Hematopoietic multipotent progenitor cell treated with erythropoietin and hydrocortisone succinate and interleukin-3 and kit ligand, for 15 days (in vitro differentiated cells): ENCODE measurements around the gene ANGPT4.

Experiments used
- DNase-seq: peaks from one replicate; pipeline ENCODE4 v3.0.0-alpha.2; 2015; ENCODE audit warnings: low spot score

Gene ANGPT4, protein sequence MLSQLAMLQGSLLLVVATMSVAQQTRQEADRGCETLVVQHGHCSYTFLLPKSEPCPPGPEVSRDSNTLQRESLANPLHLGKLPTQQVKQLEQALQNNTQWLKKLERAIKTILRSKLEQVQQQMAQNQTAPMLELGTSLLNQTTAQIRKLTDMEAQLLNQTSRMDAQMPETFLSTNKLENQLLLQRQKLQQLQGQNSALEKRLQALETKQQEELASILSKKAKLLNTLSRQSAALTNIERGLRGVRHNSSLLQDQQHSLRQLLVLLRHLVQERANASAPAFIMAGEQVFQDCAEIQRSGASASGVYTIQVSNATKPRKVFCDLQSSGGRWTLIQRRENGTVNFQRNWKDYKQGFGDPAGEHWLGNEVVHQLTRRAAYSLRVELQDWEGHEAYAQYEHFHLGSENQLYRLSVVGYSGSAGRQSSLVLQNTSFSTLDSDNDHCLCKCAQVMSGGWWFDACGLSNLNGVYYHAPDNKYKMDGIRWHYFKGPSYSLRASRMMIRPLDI

DNA sequence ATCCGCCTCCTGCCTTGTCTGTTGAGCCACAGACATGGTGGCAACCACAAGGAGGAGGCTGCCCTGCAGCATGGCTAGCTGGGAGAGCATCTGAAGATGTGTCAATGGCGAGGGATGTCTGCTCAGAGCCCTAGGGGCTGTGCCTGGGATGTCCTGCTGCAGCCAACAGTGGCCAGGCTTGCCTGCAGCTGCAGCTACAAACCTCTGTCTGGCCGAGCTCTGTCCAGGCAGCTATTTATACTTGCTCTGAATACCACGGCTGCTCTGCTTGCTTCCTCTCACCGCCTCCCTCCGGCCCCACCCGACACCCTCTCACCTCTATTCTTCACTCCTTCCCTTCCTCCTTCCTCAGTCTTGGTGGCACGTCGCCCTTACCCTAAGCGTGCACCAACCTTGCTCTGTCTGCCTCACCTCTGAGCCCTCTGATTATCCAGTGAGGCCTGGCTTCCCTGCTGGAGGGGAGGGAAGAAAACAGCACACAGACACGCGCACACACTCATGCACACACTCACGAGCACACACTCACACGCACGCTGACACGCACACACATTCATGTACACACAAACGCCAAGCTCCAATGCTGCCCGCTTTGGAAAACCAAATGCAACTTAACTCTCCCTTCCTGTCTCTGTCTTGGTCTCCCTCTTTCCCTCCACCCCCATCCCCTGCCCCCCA, at the start of gene ANGPT4:
TSS of gene ANGPT4 (minus strand) at position 210 of the 675 bp plus-strand sequence. CDS start at position 90, 120 bp downstream.
- DNase-seq, result no peak

DNA sequence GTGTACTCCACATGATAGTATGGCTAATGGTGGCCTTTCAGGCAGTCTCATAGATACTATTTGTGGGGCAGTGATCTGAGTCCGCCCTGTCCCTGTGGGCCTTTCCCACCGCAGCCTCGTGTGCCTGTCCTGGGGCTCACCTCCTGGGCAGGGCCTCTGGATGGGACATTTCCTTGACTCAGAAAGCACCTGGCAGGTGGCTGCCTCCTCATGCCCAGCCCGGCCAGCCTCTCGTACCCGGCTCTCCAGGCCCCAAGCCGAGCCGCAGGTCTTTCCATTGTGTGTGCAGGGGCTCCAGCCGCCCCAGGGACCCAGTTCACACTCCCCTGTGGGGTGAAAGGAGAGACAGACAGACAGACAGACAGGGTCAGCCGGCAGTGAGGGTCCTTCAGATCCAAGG, 47.7 kb upstream of the ANGPT4 start:
- DNase-seq, result no peak

DNA sequence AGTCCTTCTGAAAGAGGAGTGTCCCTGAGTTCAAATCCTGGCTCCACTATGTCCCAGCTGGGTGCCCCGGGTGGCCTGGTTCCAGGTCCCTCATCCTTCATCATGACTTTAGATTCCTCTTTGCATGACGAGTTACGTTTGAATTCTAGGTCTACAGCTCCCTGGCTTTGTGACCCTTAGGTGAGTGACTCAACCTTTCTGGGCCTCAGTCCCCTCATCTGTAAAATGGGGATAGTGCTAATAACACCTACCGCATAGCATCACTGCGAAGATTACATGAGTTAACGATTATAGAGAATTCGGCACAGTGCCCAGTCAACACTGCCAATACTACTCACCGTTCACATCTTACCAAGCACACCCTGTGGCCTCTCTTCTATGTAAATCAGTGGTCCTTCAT, 46.5 kb upstream of the ANGPT4 start:
- no peak for DNase-seq

DNA sequence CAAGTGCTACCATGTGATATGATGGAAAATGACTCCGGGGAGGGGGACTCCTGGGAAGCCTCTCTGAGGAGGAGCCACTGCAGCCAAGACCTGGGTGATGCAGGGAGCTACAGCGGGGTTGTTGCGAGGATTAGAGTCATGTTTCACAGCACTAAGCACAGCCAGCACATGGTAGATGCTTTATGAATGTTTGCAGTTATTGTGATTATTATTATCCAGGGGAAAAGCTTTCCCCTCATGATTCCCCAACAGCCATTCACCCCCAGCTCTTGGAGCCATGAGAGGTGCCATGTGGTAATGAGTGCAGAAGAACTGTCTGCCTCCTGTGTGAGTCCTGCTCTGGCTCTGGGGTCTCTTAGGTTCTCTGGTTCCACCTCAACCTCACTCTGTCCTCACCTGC, 46.1 kb upstream of the ANGPT4 start:
- no peak for DNase-seq

DNA sequence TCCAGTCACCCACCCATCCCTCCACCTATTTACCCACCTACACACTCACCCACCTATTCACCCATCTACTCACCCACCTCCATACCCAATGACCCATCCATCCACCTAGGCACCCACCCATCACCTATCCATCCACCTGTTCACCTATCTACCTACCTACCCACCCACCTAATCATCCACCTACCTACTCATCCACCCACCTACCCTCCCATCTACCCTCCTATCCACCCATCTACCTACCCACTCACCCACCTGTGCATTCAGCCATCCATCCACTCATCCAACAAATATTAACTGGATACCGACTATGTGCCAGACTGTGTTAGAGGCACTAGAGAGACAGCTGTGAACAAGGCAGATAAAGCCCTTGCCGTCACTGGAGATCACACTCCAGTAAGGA, 45.6 kb upstream of the ANGPT4 start:
- DNase-seq, result no peak

DNA sequence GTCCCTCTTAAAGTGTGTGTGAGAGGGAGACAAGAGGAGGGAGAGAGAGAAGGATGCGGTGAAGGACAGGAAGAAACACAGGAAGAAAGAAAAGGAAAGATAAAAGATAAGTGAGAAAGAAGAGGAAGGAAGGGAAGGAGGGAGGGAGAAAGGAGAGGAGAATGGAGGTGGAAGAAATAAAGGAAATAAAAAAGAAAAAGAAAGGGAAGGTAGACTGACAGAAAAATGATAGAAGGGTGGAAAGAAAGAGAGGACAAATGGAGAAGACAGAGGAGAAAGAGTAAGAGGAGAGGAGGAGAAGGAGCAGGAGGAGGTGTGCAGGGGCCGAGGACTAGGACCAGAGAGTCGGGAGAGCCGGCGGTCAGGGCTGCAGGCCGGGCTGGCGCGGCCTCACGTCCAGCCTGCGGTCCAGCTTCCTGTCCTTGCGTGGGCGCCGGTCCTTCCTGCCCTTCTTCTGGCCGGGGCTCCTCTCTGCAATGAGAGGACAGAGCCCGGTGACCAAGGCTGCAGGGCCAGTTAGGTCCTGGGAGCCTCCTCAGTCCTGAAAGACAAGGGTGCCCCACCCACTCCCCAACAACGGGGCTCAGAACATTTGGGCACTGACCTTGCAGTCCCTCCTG, 44.0 kb upstream of the ANGPT4 start:
- DNase-seq, result no peak

DNA sequence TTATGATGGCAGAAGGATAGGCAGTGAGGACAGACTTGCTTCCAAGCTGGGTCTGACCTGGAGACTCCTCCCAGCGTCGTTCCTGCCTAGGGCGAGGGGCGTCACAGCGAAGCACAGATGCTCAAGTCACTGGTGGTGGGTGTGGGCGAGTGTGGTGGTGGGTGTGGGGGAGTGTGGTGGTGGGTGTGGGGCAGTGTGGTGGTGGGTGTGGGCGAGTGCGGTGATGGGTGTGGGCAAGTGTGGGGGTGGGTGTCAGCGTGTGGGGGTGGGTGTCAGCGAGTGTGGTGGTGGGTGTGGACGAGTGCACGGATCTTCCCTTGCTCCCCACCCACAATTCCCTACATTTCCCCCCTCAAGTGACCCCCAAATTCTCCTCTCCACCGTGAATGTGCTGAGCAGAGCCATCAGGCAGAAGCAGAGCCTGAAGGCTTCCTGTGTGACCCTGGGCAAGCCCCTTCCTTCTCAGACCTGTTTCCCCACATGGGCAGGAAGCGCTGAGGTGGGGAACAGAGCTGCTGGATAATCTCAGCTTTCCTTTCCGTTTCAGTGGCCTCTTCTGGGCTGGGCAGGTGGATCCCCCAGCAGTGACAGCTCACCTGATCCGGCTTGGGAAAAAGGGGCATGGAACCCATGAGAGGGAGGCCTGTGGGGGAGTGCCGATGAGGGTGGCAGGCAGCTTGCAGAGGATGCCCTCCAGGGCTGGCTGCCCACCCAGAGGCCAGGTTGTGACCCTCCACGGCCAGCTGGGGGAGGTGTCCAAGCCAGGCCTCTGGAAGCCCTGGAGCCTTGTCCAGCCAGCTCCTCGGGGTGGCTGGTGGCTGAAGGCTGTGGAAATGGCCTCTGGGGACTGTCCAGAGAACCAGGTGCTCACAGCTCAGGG, 43.0 kb upstream of the ANGPT4 start:
- DNase-seq, result no peak

DNA sequence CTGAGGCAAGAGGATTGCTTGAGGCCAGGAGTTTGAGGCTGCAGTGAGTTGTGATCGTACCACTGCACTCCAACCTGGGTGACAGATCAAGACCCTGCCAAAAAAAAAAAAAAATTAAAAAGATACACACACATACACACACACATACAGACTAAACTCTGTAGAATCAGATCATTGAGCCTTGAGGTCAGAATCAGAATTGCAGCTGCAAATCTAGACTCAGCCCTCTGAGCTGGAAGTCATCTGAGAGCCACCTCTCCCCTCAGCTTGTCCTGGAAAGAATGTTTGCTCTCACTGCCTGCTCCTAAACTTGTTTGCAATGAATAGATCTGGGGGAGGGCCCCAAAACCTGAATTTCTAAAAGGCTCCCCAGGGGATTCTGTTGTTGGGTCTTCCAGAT, 41.4 kb upstream of the ANGPT4 start:
- no peak for DNase-seq

DNA sequence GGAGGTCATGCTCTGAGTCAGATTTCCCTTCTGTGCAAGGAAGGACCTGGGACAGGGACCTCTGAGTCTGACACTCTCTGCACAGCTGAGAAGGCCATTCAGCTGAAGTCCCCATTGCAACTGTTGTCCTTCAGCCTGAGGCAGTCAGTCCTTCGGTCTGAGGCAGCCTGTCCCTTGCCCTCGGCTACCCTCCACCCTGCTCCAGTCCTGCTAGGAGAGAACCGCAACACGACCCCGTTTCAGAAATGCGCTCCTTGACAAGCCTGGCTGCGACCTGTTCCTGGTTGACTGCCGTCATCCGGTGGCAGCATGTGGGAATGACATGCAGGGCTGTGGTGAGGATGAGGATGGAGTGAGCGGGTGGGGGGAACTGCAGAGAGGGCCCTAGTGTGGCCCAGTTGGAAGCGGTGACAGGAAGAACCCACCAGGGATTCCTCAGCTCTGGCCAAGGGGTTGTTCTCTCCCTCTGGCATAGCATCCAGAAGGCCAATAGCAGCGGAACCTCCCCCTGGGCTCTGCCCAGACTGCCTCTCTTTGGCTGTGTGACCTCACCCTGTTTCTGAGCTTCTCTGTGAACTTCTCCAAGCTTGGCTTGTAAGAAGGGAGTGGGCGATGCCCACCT, 40.3 kb upstream of the ANGPT4 start:
- peak; percentile 74 for DNase-seq

DNA sequence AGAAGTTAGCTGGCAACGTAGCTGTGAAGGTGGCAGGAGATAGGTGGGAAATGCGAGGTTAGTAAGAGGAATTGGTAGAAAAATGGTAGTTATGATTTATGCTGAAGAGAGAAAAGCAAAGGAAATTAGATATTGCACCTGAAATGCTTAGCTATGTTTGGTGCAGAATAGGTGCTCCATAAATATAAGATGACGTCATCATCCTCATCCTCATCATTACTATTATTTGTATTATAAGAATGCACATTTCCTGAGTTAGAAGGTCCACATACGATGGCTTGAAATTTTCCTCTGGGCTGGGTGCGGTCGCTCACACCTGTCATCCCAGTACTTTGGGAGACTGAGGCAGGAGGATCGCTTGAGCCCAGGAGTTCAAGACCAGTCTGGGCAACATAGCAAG, 39.5 kb upstream of the ANGPT4 start:
- no peak for DNase-seq

DNA sequence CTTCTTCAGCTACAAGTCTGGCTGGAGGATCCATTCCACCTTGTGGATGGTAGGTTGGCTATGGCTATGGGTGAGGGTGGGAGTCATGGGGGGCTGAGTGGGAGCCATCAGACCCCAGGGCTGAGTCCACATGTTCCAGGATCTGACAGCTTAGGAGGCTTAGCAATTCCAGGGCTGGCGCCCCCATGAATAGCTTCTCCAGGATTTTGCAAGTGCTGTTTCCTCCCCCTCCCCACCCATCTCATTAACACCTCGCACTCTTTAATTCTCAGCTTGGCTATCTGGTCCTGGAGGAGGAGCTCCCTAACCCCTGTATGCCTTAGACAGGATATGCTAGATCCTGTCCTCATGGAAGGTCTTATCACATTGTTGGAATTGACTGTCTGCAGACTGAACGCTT, 39.0 kb upstream of the ANGPT4 start:
- no peak for DNase-seq

DNA sequence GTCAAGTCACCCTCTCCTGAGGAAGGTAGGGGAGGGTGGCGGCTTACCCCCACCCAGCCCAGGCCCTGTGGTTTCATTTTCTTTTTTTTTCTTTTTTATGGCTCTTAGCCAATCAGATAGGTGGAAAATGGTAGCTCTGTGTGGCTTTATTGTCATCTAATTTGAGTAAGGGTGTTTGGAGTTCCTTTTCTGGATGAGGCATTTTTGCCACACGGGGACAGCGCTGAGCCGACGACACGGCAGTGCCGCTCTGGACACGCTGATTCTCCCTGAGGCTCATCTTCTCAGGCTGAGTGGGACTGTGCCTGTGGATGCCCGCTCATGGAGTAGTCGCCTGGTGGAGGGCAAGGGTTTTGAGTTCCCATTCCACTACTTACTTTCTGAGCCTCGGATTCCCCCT, 37.6 kb upstream of the ANGPT4 start:
- no peak for DNase-seq

DNA sequence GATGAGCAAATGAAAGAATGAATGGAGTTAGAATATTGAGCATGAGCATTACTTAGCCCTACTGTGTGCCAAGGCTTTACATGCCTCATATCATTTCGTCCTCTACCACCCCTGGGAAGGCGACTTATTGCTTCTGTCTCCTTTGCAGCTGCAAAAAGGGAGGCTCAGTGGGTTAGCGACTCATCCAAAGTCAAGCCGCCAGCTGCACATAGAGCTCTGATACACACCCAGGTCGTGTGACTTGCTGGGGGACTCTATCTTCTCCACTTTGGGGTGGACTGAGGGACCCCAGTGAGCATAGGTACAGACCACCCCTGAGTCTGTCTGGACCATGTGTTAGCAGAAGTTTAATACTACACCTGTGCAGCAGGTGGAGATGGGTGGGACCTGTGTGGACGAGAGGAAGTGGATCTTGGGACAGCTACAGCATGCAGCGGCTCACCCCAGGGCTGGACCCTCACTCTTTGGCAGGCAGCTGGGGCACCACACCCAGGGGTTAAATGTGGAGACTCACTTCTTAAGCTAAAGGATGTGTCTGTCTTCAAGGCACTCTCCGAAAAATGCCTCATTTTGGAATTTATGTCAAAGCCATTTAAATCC, 36.2 kb upstream of the ANGPT4 start:
- DNase-seq, result no peak

DNA sequence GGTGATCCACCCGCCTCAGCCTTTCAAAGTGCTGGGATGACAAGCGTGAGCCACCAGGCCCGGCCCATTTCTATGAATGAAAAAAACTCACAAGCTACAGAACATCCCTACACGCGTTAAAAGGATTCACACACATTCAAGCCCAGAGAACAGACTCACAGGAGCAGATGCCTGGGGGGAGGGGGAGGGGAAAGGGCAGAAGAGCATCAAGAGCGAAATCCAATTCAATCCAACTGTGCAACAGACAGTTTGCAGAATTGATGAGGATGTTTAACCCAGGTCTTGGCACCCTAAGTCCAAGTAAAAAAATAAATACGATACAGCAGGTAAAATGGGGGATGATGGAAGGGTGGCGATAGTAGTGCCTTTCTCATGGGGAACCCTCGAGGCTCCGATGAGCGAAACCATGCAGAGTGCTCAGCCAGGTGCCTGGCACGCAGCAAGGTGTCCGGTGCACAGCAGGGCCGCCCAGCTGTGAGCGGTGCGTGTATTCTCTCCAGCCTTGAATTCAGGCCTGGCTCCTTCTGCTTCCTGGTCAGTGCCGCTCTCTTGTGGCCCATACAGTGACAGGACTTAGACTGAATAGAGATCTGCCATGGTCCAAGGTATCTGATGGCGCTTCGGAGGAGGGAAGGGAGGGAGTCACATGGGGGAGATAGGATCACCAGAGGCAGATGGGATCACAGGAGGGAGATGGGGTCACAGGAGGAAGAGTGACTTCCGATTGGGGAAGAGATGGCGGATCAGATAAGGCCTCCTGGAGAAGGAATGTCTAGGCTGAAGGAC, 35.4 kb upstream of the ANGPT4 start:
- no peak for DNase-seq

DNA sequence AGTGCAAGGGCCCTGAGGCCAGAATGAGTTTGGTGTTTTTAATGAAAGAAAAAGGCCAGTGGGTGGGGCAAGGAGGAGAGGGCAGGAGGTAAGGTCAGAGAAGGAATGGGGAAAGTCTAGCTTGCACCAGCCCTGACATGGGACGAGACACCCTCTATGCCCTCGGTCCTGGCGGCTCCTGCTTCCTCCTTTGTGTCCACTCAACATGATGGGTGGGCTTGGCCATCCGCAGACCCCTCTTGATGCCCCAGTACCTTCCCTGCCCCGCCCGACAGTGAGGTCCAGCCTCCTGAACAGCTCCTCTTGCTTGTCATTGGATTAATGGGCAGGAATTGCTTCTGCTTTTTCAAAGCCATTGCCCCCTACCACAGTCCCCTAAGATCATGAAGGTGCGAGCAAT, 33.6 kb upstream of the ANGPT4 start:
- DNase-seq, result no peak

DNA sequence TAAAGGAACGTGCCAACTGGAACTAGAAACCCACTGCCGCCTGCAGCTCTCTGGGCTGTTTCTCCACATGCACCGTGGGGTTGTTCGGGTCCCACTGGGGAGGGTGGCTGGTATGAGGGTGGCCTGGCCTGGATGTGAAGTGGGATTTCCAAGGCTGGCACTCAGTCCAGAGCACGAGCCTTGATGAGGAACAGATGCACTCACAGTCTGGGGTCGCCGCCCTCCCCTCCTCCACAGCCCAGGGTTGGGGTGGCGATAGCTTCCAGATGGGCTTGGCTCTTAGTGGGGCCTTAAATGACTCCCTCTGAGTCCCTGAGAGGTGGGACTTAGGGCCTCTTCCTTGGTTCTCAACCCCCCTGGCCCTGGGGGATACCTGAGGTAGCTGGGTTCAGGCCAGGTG, 30.7 kb upstream of the ANGPT4 start:
- no peak for DNase-seq

DNA sequence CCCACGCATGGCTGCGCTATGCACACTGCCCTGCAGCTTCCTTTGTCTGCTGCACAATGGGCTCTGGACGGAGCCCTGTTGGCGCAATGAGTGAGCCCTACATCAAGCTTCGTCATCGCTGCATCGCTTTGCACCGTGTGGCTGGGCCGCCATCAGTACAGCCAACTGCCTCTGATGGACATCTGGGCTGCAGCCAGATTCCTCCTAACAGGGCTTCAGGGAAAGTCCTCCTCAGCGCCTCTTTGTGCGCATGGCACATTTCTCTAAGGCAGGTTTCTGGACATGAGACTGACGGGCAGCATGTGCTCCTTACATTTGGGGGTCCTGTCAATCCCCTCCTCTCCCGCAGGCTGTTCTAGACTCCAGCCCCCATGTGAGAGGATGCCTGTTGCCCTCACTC, 29.7 kb upstream of the ANGPT4 start:
- DNase-seq, result no peak

DNA sequence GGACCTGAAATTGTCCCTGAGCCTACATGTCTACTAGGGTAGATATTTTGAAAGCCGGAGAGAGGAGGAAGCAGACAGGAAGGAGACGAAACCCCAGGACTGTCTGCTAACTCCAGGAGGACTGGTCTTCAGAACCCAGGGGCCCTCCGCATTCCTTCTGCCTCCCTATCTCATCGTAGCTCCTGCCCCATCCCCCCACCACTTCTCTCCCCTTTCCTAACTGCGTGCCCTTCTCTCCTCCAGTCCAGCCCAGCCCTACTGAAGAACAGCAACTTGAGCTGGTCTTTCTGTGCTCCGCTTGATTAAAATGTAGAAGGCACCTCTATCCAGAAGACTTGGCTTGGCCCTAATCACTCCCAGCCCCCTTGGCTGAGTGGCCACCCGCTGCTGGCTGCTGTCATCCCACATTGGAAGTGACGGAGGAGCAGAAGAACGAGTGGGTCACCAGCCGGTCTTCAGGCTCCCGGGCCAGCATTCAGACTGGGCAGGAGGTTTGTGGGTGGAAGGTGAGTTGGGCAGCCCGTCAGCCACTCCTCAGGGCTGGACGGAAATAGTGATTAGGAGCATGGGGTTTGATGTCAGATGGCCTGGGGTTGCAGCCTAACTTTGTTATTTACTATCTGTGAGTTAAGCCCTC, 28.8 kb upstream of the ANGPT4 start:
- DNase-seq, result no peak

DNA sequence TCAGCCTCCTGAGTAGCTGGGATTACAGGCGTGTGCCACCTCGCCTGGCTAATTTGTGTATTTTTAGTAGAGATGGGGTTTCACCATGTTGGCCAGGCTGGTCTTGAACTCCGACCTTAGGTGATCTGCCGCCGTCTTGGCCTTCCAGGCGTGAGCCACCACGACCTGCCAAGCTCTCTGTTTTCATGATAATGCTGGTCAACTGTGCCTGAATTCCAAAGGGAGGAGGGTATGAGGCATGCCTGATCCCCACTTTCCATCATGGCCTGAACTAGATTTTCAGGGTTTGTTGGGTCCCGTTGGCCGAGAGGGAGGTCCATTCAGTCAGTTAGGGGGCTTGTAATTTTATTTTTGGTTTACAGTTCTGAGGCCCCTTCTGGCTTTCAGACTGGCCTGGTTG, 28.0 kb upstream of the ANGPT4 start:
- no peak for DNase-seq

DNA sequence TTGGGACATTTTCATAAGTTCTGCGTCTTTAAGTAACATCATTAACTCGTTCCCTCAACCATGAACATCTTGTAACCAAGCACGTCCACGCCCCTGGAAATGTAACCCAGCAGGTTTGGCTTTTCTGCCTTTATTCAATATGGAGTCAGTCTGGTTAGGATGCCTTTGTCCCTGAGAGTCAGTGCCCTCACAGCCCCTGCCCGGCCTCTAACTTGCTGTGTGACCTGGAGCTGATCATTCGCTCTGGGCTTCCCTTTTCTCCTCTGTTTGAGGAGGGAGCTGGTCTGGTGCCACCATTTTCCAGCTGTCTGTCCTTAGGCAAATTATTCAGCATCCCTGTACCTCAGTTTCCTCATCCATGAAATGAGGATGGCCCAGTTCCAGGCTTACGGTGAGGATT, 26.5 kb upstream of the ANGPT4 start:
- no peak for DNase-seq
